Occipital lobe (tissue), 2 donors: ENCODE measurements around the gene TTC32. TPM values are rescaled to one million over a fixed set of nuclear protein-coding genes. Genes with fewer than 3 reads are reported as not detected.

Experiments used
- DNase-seq: peaks from one replicate; lab custom pipeline; 2025; lab: John Stamatoyannopoulos, UW
- total RNA-seq: library from RNA; depleted of rRNA; stranded (reverse); fragments of >200 nt; gene quantifications from one replicate; pipeline ENCODE4 v1.2.3, GENCODE V29; 2014

TTC32 gene
- total RNA-seq, 1 donor from 2014 or later: 22.3 TPM

DNA sequence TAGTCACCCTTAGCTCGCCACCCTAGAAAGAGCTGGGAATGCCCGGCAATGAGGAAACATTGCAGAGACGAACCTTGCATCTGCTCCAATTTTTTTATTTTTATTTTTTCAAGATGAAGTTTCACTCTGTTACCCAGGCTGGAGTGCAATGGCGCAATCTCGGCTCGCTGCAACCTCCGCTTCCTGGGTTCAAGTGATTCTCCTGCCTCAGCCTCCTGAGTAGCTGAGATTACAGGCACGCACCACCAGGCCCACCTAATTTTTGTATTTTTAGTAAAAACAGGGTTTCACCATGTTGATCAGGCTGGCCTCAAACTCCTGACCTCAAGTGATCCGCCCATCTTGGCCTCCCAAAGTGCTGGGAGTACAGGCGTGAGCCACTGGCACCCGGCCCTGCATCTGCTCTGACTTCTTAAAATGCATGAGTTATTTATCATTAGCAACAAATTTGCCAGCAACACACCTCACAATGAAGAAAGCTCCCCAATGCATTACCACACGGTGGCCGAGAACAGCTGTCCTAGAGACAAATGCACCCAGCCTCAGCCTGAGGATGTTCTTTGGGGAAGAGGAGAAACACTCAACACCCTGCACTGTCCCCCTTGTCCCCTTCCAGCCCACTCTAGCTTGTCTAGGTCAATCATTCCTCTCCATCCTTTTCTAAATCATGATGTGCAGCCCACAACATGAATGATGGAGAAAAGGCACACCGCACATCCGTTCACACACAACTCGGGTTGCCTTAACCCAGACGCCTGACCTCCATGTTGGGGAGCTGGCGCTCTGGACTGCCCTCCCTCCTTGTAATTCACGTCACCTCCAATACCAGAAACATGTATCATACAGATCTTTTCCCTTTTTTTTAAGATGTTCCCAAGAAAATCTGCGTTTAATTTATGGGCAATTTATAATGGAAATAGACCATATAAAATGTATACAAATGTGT, 46.9 kb downstream of the TTC32 start:
- DNase-seq: no peak

DNA sequence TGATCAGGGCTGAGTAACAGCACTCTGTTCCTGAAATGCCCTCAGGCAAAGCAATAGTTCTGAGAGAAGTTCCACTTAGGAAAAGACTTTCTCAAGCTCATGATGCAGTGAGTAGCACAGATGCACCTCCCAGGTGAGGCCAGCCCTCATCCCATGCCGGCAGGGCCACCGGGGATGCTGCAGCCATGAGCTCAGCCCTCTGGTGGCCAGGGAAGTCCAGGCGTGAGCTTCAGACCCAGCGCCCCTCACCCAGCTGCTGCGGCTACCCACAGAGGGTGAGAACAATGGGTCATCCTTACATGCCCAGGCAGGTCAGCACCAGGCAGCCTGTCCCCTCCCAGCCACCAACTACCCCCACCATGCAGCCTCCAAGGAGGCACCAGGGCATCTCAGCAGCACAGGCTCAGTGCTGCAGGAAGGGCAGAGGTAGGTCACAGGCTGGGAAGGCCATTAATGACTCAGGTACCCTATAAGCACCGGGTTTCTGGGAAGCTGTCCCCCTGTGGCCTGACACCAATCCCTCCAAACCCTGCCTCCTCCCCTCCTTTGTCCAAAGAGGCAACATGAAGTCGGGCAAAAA, 50.6 kb downstream of the TTC32 start:
- no peak for DNase-seq

DNA sequence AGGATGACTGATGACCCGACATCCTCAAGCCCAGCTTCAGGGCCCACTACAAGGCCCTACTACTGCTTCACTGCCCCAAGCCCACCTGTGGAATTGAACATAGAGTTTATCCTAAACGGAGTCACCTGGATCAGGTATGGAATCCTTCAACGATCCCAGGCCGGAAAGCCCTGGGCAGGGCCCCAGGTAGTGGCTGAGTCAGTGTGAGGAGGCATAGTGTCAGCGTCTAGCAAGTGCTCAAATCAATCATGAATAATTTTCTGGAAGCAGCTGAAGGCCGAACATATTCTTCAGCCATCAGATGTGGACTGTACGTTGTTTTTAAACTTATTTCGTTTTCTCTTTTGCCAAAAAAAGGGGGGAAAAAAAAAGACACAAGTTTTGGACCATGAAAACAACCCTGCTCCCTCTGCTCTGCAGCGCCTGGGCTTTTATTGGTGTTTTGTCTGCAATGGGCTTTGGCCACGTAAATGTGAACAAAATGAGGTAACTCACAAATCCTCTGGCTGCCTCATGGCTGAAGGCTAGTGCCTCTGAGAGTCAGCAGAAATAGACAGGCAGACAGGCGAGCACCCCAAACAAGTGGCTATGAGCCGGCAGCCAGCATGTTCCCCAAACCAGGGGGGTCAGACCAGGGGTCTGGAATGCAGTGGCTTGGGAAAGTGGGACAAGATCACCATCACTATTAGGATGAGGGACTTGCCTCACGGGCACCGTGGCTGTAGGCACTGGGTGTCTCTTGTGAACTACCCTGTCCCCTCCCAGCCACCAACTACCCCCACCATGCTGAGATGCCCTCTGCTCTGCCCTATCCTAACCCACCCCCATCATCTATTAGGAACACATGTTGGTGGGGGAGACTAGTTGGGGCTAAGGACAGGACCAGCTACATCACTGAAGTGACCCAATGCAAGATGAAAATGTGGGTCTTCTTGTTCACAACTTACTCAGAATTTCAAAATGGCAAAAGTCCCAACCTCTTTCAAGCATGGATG, 51.4 kb downstream of the TTC32 start:
- DNase-seq: no peak

DNA sequence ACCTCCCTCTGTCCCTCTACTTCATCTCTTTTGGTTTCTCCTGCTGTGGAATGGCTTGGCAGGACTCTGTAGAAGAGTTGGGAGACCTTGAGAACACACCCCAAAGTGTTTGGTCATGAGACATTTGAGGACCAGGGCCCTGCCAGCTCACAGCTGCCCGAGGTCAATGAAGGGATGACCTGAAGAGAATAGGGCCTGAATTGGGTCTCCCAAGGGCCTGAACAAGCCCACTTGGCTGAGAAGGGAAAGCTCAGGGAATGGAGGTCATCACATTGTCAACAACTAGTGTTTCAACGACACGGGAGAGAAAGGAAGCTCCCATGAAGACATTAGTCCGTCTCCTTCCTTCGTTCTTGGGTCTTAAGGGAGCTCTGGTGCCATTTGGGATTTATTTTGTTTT, 52.8 kb downstream of the TTC32 start:
- no peak for DNase-seq

DNA sequence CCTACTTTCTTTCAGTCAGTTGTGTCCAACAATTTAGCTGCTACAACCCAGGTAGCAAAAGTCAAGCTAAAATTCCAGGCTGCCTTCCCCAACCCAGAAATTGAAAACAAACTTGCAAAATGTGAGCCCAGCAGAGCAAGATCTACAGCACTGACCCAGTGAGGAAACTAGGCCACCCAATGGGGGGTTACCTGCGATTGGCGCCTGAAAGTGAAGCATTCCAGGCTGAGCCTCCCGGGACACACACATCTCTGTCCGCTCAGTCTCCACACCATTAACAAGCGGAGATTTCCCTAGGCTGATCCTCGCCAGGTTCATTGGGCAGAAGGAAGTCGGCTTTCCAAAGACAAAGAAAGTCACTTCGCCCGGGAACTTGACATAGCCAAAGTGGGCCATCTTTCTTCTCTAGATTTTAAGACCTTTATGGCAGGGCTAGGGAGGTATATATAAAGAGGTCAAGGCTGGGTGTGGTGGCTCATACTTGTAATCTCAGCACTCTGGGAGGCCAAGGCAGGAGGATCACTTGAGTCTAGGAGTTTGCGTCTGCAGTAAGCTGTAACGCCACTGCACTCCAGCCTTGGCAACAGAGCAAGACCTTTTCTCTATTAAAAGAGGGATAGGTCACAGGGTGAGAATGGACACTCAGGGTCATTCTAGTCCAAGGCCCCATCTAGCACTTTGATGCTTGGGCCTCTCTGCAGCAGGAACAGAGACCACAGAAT, 53.6 kb downstream of the TTC32 start:
- no peak for DNase-seq

DNA sequence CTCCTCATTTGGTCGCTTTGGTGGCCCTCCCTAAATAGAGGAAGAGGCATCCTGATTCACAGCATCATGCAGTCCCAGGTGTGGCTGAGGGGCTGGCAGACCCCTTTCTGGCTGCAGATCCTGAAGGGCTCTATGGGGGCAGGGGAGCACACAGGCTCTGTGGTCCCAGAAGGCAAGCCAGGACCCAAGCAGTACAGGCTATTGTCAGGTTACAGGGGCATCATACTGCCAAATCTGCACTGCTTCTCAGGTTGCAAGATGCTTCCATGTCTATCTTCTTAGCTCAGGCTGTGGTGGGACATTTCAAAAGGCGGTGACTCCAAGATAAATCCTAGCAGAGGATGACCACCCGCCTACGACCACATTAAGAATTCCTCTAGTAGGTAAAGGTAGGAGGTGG, 54.3 kb downstream of the TTC32 start:
- no peak for DNase-seq

Other genes starting within 250 kb of the TTC32 start
- gene WDR35, start 88.1 kb upstream of the TTC32 start, total RNA-seq: 26.5 TPM
- gene MATN3, start 110.7 kb upstream of the TTC32 start, total RNA-seq: 1.1 TPM
- gene LAPTM4A, start 149.6 kb upstream of the TTC32 start, total RNA-seq: 93.6 TPM